ENCODE results near the gene CHST15. TPM values are rescaled to one million over a fixed set of nuclear protein-coding genes. Genes with fewer than 3 reads are reported as not detected.

Gene CHST15
- polyA plus RNA-seq, 2 donors: 1.4 to 3.7 TPM

DNA sequence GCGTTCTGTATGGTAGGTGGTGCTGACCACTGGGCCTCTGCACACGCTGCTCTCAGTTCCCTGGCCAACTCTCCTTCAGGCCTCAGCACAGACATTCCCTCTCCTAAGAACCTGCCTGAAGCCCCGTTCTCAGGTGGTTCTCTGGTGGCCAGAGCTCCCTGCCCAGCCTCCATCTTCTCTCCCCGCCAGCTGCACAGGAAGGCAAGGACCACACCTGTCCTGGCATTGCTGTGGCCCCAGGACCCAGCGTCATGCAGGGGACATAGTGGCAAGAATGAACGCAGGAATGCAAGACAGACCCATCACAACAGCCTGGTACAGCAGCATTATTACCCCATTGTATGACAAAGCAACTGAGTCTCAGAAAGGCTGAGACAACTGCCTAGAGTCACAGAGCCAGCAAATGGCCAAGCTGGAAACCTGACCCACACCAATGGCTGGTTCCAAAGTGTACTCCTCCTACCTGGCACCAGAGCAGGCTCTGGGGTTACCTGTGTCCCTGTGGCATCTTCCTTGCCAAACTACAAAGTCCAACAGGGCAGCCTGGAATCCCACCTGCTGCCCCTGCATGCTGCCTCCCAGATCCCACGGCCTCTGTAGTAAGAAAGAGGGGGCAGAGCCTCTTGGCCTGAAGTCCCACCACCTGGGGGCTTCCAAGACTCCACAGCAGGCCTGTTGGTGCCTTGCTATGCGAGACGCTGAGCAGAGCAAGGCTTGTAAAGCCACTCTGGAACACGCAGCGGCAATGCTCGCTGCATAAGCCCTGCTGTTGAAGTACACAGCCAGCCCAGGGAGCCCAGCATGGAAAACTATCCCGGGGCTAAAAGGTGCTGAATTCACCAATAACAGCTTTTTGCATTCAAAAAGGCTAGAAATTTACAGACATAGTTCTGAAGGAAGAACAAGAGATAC is 73.3 kb downstream of the CHST15 start:
- H3K4me3 ChIP-seq (ENCODE audit: low read depth in 1 of 2, low read length in 2 of 2): no peak overlapping the region
- H3K4me1 ChIP-seq (ENCODE audit: control insufficient read depth in 2 of 2, insufficient read depth in 2 of 2, low read length in 1 of 2): peaks cover 0 to 2% of the 10 kb centered on the region in 2 donors
- no peak overlapping the region for H3K27ac ChIP-seq (ENCODE audit: low read depth in 2 of 2, low read length in 1 of 2)
- no peaks in the 10 kb centered on the region for H3K9me3 ChIP-seq (ENCODE audit: control insufficient read depth in 2 of 2, insufficient read depth in 1 of 2, low read depth in 1 of 2, low read length in 1 of 2)
- WGBS, 2 donors: 81 to 90% methylated on average over 13 of the region's 13 CpGs
- peaks cover 0 to 5% of the 10 kb centered on the region in 2 donors for H3K36me3 ChIP-seq (ENCODE audit: control insufficient read depth in 2 of 2, insufficient read depth in 2 of 2, low read length in 1 of 2)
- H3K27me3 ChIP-seq (ENCODE audit: control insufficient read depth in 1 of 2, insufficient read depth in 2 of 2, low read length in 2 of 2): no peaks in the 10 kb centered on the region

DNA sequence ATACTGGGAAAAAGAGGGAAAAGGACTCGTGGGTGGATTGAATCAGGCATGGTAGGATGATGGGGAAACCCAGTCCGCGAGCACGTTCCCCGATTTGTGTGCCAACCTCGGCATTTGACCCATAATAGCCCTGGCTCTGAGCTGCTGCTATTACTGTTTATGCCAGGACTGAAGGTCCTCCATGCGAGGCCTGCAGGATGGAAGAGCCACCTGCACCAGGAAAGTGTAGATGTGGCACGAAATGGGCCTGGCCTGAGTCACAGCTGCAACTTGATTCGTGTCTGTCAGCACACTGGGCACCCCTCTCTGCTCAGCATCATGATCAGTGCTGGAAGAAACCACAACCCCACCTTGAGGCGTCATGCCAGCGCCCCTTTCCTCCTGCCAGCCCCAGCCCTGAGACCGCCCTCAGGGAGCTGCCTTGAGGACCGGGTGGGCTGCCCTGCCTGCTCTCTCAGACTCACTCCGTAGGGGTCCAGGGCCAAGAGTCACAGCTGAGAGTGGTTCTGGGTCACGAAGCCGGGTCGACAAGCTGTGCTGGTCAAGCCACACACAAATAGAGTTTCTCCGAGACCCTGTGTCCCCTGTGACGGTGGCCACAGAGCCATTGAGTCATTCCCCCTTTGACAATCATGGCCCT is 74.4 kb downstream of the CHST15 start:
- no peaks in the 10 kb centered on the region for H3K27me3 ChIP-seq (ENCODE audit: control insufficient read depth in 1 of 2, insufficient read depth in 2 of 2, low read length in 2 of 2)
- WGBS, 2 donors: 86 to 90% methylated on average over 19 of the region's 19 CpGs
- peaks cover 0 to 2% of the 10 kb centered on the region in 2 donors for H3K4me1 ChIP-seq (ENCODE audit: control insufficient read depth in 2 of 2, insufficient read depth in 2 of 2, low read length in 1 of 2)
- peaks cover 0 to 5% of the 10 kb centered on the region in 2 donors for H3K36me3 ChIP-seq (ENCODE audit: control insufficient read depth in 2 of 2, insufficient read depth in 2 of 2, low read length in 1 of 2)
- H3K4me3 ChIP-seq (ENCODE audit: low read depth in 1 of 2, low read length in 2 of 2): no peak overlapping the region
- H3K9me3 ChIP-seq (ENCODE audit: control insufficient read depth in 2 of 2, insufficient read depth in 1 of 2, low read depth in 1 of 2, low read length in 1 of 2): no peaks in the 10 kb centered on the region
- H3K27ac ChIP-seq (ENCODE audit: low read depth in 2 of 2, low read length in 1 of 2): no peak overlapping the region

DNA sequence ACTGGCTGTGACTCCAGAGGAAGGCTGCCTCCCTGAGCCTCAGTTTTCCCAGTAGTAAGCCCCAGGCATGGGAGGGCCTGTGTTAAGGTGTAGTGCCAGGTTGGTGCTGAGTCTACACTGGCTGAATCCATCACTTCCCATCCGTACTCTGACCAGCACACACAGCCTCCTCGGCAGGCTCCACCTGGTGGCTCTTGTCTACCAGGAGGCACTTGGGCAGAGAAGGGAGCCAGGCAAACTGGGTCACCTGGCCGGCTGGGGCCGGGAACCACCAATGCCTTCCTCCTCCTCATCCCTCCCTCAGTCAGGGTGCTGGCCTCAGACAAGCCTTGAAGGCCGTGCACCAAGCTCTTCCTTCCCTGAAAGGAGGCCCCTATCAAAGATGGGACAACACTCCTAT is 75.7 kb downstream of the CHST15 start:
- peaks cover 0 to 5% of the 10 kb centered on the region in 2 donors for H3K36me3 ChIP-seq (ENCODE audit: control insufficient read depth in 2 of 2, insufficient read depth in 2 of 2, low read length in 1 of 2)
- no peak overlapping the region for H3K4me3 ChIP-seq (ENCODE audit: low read depth in 1 of 2, low read length in 2 of 2)
- H3K27ac ChIP-seq (ENCODE audit: low read depth in 2 of 2, low read length in 1 of 2): no peak overlapping the region
- H3K27me3 ChIP-seq (ENCODE audit: control insufficient read depth in 1 of 2, insufficient read depth in 2 of 2, low read length in 2 of 2): no peaks in the 10 kb centered on the region
- peaks cover 0 to 2% of the 10 kb centered on the region in 2 donors for H3K9me3 ChIP-seq (ENCODE audit: control insufficient read depth in 2 of 2, insufficient read depth in 1 of 2, low read depth in 1 of 2, low read length in 1 of 2)
- 75 to 85% methylated on average over 5 of the region's 5 CpGs for WGBS, 2 donors
- peaks cover 0 to 2% of the 10 kb centered on the region in 2 donors for H3K4me1 ChIP-seq (ENCODE audit: control insufficient read depth in 2 of 2, insufficient read depth in 2 of 2, low read length in 1 of 2)

DNA sequence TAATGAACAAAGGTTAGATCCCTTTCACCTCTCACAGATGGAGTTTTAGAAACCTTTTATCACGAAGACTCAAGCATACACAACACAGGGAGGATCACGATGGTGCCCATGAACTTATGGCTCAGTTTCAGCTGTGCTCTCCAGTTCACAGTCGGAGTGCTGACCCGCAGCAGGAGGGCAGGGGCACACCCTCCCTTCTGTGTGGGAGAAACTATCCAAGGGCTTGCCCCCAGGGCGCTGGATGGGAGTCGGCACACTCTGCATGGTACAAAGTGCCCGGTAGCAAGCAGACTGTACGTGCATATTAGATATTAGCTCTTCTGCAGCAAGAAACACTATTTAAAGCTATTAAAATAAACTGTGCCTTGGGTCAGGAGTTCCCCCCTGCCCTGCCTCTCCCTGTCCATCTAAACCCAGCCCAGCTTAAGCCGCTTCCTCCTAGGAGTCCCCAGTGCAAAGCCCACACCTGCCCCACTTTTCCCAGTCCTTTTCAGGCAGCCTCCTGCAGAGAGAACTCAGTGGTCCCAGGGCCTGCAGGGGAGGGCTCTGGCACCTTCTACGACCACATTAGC is 76.5 kb downstream of the CHST15 start:
- 64 to 66% methylated on average over 10 of the region's 10 CpGs for WGBS, 2 donors
- no peak overlapping the region for H3K4me3 ChIP-seq (ENCODE audit: low read depth in 1 of 2, low read length in 2 of 2)
- no peaks in the 10 kb centered on the region for H3K27me3 ChIP-seq (ENCODE audit: control insufficient read depth in 1 of 2, insufficient read depth in 2 of 2, low read length in 2 of 2)
- H3K4me1 ChIP-seq (ENCODE audit: control insufficient read depth in 2 of 2, insufficient read depth in 2 of 2, low read length in 1 of 2): peaks cover 0 to 2% of the 10 kb centered on the region in 2 donors
- H3K36me3 ChIP-seq (ENCODE audit: control insufficient read depth in 2 of 2, insufficient read depth in 2 of 2, low read length in 1 of 2): peaks cover 0 to 9% of the 10 kb centered on the region in 2 donors
- H3K9me3 ChIP-seq (ENCODE audit: control insufficient read depth in 2 of 2, insufficient read depth in 1 of 2, low read depth in 1 of 2, low read length in 1 of 2): peaks cover 0 to 2% of the 10 kb centered on the region in 2 donors
- no peak overlapping the region for H3K27ac ChIP-seq (ENCODE audit: low read depth in 2 of 2, low read length in 1 of 2)

DNA sequence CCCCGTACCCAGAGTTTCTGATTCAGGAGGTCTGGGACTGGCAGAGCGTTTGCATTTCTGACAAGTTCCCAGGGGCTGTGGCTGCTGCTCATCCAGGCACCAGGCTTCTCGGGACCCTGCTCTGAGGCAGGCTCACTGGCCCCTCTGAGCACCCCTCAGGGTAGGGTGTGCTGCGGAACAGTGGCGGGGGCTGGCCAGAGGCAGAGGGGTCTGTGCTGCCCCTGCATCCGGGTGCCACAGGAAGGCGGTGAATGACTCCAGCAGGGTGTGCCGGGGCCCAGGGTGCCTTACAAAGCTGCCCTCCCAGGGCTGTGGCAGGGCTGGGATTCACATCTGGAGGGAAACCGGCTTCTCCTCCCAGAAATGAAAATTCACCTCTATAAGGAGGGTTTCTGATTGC is 77.4 kb downstream of the CHST15 start:
- Histone ChIP-seq H3K36me3 (ENCODE audit: control insufficient read depth in 2 of 2, insufficient read depth in 2 of 2, low read length in 1 of 2) (peaks cover 0 to 10% of the 10 kb centered on the region in 2 donors), H3K27ac (ENCODE audit: low read depth in 2 of 2, low read length in 1 of 2) (no peak overlapping the region), H3K4me1 (ENCODE audit: control insufficient read depth in 2 of 2, insufficient read depth in 2 of 2, low read length in 1 of 2) (no peaks in the 10 kb centered on the region), H3K9me3 (ENCODE audit: control insufficient read depth in 2 of 2, insufficient read depth in 1 of 2, low read depth in 1 of 2, low read length in 1 of 2) (peaks cover 0 to 3% of the 10 kb centered on the region in 2 donors), H3K27me3 (ENCODE audit: control insufficient read depth in 1 of 2, insufficient read depth in 2 of 2, low read length in 2 of 2) (no peaks in the 10 kb centered on the region), H3K4me3 (ENCODE audit: low read depth in 1 of 2, low read length in 2 of 2) (no peak overlapping the region)
- WGBS, 2 donors: 78 to 93% methylated on average over 9 of the region's 9 CpGs

DNA sequence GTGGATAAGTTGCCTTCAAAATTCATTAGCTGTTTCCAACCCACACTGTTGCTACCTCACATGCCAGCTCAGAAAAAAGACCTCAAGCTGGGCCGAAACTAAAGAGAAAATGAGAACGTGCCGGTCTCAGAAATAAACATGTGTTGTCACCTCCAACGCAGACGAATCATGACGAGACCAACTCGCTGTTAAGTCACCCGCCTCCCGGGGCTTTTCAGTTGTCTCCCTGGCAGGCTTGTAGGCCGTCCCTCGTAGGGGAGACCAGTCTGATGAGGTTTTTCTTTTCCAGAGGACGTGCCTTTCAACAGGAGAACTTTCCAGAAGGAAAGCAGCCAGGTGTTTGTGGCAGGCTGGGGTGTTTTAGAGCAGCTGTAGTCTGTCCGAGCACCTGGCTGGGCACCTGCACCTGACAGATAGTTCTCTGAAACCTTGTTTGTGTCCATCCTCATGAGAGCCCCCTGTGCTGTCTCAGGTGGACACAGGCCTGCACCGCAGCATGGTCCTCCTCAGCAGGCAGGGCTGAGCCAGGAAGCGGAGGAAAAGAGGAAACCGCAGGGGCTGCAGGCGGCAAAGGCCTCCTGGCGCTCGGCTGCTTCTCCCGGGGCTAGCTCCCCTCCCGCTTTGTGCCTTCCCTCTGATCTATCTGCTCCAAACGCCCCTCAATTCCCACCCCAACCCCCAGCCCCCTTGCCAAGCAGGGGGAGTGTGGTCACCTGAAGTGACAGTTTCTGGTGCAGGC is 78.8 kb downstream of the CHST15 start:
- WGBS, 2 donors: 78 to 84% methylated on average over 22 of the region's 22 CpGs
- Histone ChIP-seq H3K4me1 (ENCODE audit: control insufficient read depth in 2 of 2, insufficient read depth in 2 of 2, low read length in 1 of 2) (no peaks in the 10 kb centered on the region), H3K36me3 (ENCODE audit: control insufficient read depth in 2 of 2, insufficient read depth in 2 of 2, low read length in 1 of 2) (peaks cover 0 to 7% of the 10 kb centered on the region in 2 donors), H3K4me3 (ENCODE audit: low read depth in 1 of 2, low read length in 2 of 2) (no peak overlapping the region), H3K27ac (ENCODE audit: low read depth in 2 of 2, low read length in 1 of 2) (no peak overlapping the region), H3K27me3 (ENCODE audit: control insufficient read depth in 1 of 2, insufficient read depth in 2 of 2, low read length in 2 of 2) (no peaks in the 10 kb centered on the region), H3K9me3 (ENCODE audit: control insufficient read depth in 2 of 2, insufficient read depth in 1 of 2, low read depth in 1 of 2, low read length in 1 of 2) (peaks cover 0 to 3% of the 10 kb centered on the region in 2 donors)

DNA sequence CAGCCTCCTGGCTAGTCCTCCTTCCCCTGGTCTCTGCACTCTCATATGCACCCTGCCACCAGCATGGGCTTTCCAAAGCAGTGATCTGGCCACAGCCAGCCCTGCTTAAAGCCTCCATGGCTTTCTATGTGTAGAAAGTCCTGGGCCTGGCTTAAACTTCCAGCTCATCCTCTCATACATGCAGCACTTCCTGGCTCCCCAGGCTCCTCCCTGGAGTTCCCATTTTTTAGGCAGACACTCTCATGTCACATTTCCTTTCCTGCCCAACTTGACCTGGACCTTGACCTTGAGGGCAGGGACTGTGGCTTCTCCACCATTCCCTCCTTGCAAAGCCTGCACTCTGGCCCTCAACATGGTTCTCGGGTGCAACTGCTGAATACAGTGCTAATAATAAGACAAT is 79.5 kb downstream of the CHST15 start:
- Histone ChIP-seq H3K4me1 (ENCODE audit: control insufficient read depth in 2 of 2, insufficient read depth in 2 of 2, low read length in 1 of 2) (no peaks in the 10 kb centered on the region), H3K36me3 (ENCODE audit: control insufficient read depth in 2 of 2, insufficient read depth in 2 of 2, low read length in 1 of 2) (peaks cover 0 to 8% of the 10 kb centered on the region in 2 donors), H3K9me3 (ENCODE audit: control insufficient read depth in 2 of 2, insufficient read depth in 1 of 2, low read depth in 1 of 2, low read length in 1 of 2) (peaks cover 0 to 3% of the 10 kb centered on the region in 2 donors), H3K4me3 (ENCODE audit: low read depth in 1 of 2, low read length in 2 of 2) (no peak overlapping the region), H3K27me3 (ENCODE audit: control insufficient read depth in 1 of 2, insufficient read depth in 2 of 2, low read length in 2 of 2) (no peaks in the 10 kb centered on the region), H3K27ac (ENCODE audit: low read depth in 2 of 2, low read length in 1 of 2) (no peak overlapping the region)
- WGBS, 2 donors: 91 to 96% methylated on average over 1 of the region's 1 CpG

DNA sequence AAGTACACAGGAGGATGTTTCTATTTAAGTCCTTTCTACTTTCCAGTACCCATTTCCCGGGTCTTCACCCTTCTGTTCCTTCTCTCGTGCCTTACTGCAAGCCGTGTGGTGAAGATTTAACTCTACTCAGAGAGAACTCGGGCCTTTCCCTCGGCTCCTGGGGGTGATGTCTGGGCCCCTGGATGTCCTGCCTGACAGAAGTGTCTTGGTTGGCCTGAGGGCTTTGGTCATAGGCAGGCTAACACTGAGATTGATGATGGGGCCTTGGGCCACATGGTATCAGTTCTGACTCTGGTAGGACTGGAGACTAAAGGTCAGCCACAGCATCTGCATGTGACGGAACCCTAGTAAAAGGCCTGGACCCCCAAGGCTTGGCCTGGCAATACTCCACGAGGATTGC is 80.4 kb downstream of the CHST15 start:
- Histone ChIP-seq H3K9me3 (ENCODE audit: control insufficient read depth in 2 of 2, insufficient read depth in 1 of 2, low read depth in 1 of 2, low read length in 1 of 2) (peaks cover 0 to 3% of the 10 kb centered on the region in 2 donors), H3K4me1 (ENCODE audit: control insufficient read depth in 2 of 2, insufficient read depth in 2 of 2, low read length in 1 of 2) (no peaks in the 10 kb centered on the region), H3K27ac (ENCODE audit: low read depth in 2 of 2, low read length in 1 of 2) (no peak overlapping the region), H3K4me3 (ENCODE audit: low read depth in 1 of 2, low read length in 2 of 2) (no peak overlapping the region), H3K36me3 (ENCODE audit: control insufficient read depth in 2 of 2, insufficient read depth in 2 of 2, low read length in 1 of 2) (peaks cover 0 to 8% of the 10 kb centered on the region in 2 donors), H3K27me3 (ENCODE audit: control insufficient read depth in 1 of 2, insufficient read depth in 2 of 2, low read length in 2 of 2) (no peaks in the 10 kb centered on the region)
- 81 to 93% methylated on average over 7 of the region's 7 CpGs for WGBS, 2 donors

DNA sequence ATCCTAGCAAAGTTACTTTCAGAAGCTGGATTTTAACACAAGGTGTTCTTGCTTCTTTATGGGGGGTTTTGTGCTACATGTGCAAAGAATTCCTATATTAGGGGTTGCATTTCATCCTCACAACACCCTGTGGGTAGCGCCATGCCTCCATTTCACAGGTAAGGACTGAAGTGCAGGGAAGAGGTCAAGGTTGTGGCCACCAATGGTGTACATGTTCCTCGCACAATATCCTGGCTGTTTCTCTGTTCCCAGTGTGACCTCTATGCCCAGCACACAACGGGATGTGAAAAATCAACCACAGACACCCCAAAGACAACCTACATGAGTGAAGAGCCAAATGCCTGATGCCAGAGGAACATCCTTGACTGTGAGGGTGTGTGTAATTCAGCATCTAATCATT is 80.8 kb downstream of the CHST15 start:
- H3K4me1 ChIP-seq (ENCODE audit: control insufficient read depth in 2 of 2, insufficient read depth in 2 of 2, low read length in 1 of 2): no peaks in the 10 kb centered on the region
- peaks cover 0 to 8% of the 10 kb centered on the region in 2 donors for H3K36me3 ChIP-seq (ENCODE audit: control insufficient read depth in 2 of 2, insufficient read depth in 2 of 2, low read length in 1 of 2)
- WGBS, 2 donors: 62 to 93% methylated on average over 3 of the region's 3 CpGs
- peaks cover 0 to 3% of the 10 kb centered on the region in 2 donors for H3K9me3 ChIP-seq (ENCODE audit: control insufficient read depth in 2 of 2, insufficient read depth in 1 of 2, low read depth in 1 of 2, low read length in 1 of 2)
- H3K27me3 ChIP-seq (ENCODE audit: control insufficient read depth in 1 of 2, insufficient read depth in 2 of 2, low read length in 2 of 2): no peaks in the 10 kb centered on the region
- H3K4me3 ChIP-seq (ENCODE audit: low read depth in 1 of 2, low read length in 2 of 2): no peak overlapping the region
- H3K27ac ChIP-seq (ENCODE audit: low read depth in 2 of 2, low read length in 1 of 2): no peak overlapping the region

Measured in esophagus (tissue), 2 donors.